B cell (primary cell): ENCODE data around the gene STAC. TPM values are rescaled to one million over a fixed set of nuclear protein-coding genes. Genes with fewer than 3 reads are reported as not detected.

Experiments used
- ATAC-seq: fragments of 200-7000 bp; cut with Tn5 transposase; one replicate; pipeline ENCODE4 v1.10.0; 2021; ENCODE audit warnings: low read depth, mild to moderate bottlenecking, moderate number of reproducible peaks, moderate library complexity
- CTCF ChIA-PET: fragments of 350-600 bp; sonication (Branson Sonifier 250); formaldehyde crosslinking; loops from one replicate; lab custom pipeline; 2021; ENCODE audit warnings: antibody characterized with exemption, inconsistent platforms; lab: Charles Lee
- POLR2A ChIA-PET: fragments of 350-600 bp; sonication (Branson Sonifier 250); formaldehyde crosslinking; loops from one replicate; lab custom pipeline; 2021; ENCODE audit warnings: antibody characterized with exemption; lab: Charles Lee
- DNase-seq: peaks from one replicate; pipeline ENCODE4 v3.0.0; 2013
- H2AFZ ChIP-seq: 2 replicates; pipeline ENCODE4 v1.6.1; 2012; ENCODE audit warnings: mild to moderate bottlenecking, low read depth, low read length; ENCODE audit not compliant: insufficient read depth, poor library complexity, severe bottlenecking
- H3K27ac ChIP-seq, 2 donors: 1 replicate in 1 of 2; 2 replicates in 1 of 2; pipeline ENCODE4 v1.5.1; 2012 to 2013; ENCODE audit warnings: low read length in 2 of 2, mild to moderate bottlenecking in 2 of 2, moderate library complexity in 1 of 2
- H3K27me3 ChIP-seq, 4 experiments: fragments of 200-600 bp in 1 of 4; sonication (generic) in 1 of 4; replicated peaks in 1 of 4; 1 replicate in 2 of 4; 2 replicates in 2 of 4; pipeline versions ENCODE4 v1.6.1 to v1.7.0; 2013 to 2016; ENCODE audit warnings: low read length in 3 of 4, mild to moderate bottlenecking in 2 of 4, mixed read lengths in 1 of 4, moderate library complexity in 1 of 4; ENCODE audit not compliant: insufficient read depth in 4 of 4, control insufficient read depth in 3 of 4; ENCODE audit errors: control extremely low read depth in 1 of 4
- H3K36me3 ChIP-seq, 2 experiments: replicated peaks in 1 of 2; 1 replicate in 1 of 2; 2 replicates in 1 of 2; pipeline versions ENCODE4 v1.6.1 to v1.7.1; 2013; ENCODE audit warnings: low read length in 1 of 2; ENCODE audit not compliant: insufficient read depth in 2 of 2, control insufficient read depth in 1 of 2; ENCODE audit errors: control extremely low read depth in 1 of 2, extremely low read depth in 1 of 2
- H3K4me1 ChIP-seq, 2 donors: fragments of 200-600 bp in 1 of 2; sonication (generic) in 1 of 2; 1 replicate in 1 of 2; 2 replicates in 1 of 2; pipeline versions ENCODE4 v1.5.1 to v1.6.1; 2013 to 2017; ENCODE audit warnings: low read length in 2 of 2; ENCODE audit not compliant: control insufficient read depth in 2 of 2, insufficient read depth in 2 of 2
- H3K4me2 ChIP-seq: replicated peaks from 2 replicates; pipeline ENCODE3; 2012; ENCODE audit warnings: mild to moderate bottlenecking, low read depth, low read length; ENCODE audit not compliant: poor library complexity, severe bottlenecking
- H3K4me3 ChIP-seq, 5 experiments: fragments of 200-600 bp in 1 of 5; sonication (generic) in 1 of 5; 1 replicate in 3 of 5; 2 replicates in 2 of 5; pipeline versions ENCODE4 v1.5.1 to v1.7.0; 2011 to 2016; ENCODE audit warnings: low read length in 4 of 5, mild to moderate bottlenecking in 4 of 5, low read depth in 2 of 5, control low read depth in 1 of 5, moderate library complexity in 1 of 5; ENCODE audit not compliant: insufficient read depth in 1 of 5; ENCODE audit errors: control extremely low read depth in 1 of 5, extremely low read depth in 1 of 5
- H3K79me2 ChIP-seq: fragments of 200-600 bp; sonication (generic); one replicate; pipeline ENCODE4 v1.6.0; 2016; ENCODE audit warnings: low read length; ENCODE audit not compliant: control insufficient read depth, insufficient read depth
- H3K9ac ChIP-seq: fragments of 200-600 bp; sonication (generic); 2 replicates; pipeline ENCODE4 v1.6.1; 2017; ENCODE audit warnings: mild to moderate bottlenecking, low read length, moderate library complexity
- H3K9me3 ChIP-seq, 3 donors: one replicate each; pipeline versions ENCODE4 v1.6.1 to v1.7.1; 2013; ENCODE audit warnings: low read length in 2 of 3; ENCODE audit not compliant: control insufficient read depth in 2 of 3, insufficient read depth in 1 of 3; ENCODE audit errors: control extremely low read depth in 1 of 3
- H4K20me1 ChIP-seq: 2 replicates; pipeline ENCODE4 v1.6.0; 2012; ENCODE audit warnings: mild to moderate bottlenecking, low read length; ENCODE audit not compliant: insufficient read depth, control insufficient read depth, poor library complexity, severe bottlenecking
- H3K27ac Mint-ChIP-seq: one replicate; pipeline ENCODE4 v1.8.0; 2021; ENCODE audit warnings: mixed read lengths
- H3K27me3 Mint-ChIP-seq: one replicate; pipeline ENCODE4 v1.8.0; 2021; ENCODE audit warnings: mixed read lengths
- H3K4me1 Mint-ChIP-seq: one replicate; pipeline ENCODE4 v1.8.0; 2021; ENCODE audit warnings: mixed read lengths
- H3K4me3 Mint-ChIP-seq: one replicate; pipeline ENCODE4 v1.8.0; 2021; ENCODE audit warnings: mixed read lengths
- H3K9me3 Mint-ChIP-seq: one replicate; pipeline ENCODE4 v1.8.0; 2022; ENCODE audit warnings: mixed read lengths; ENCODE audit not compliant: insufficient read depth
- EZH2 ChIP-seq: IDR thresholded peaks from 2 replicates; pipeline ENCODE4 v1.6.1; 2012; ENCODE audit warnings: borderline replicate concordance, low read depth, mild to moderate bottlenecking, moderate library complexity, low read length; ENCODE audit not compliant: insufficient read depth, poor library complexity, severe bottlenecking
- WGBS: methylation state at CpG from one replicate; pipeline ENCODE4 v1.1.5; 2013; ENCODE audit warnings: missing lambda C conversion rate; ENCODE audit not compliant: insufficient coverage; 5-methylcytosine and 5-hydroxymethylcytosine counted together
- intact Hi-C: fragments of 100-400 bp; cut with micrococcal nuclease; formaldehyde crosslinking; loops from one replicate; pipeline ENCODE4 v1.10.0; 2022
- polyA plus RNA-seq: library from polyadenylated mRNA; depleted of rRNA; stranded (reverse); fragments of >200 nt; gene quantifications from 2 replicates; pipeline ENCODE4 v1.2.3, GENCODE V29; 2012
- total RNA-seq, 2 donors: library from RNA; stranded (reverse); fragments of 120-200 nt in 1 of 2; gene quantifications; 1 replicate in 1 of 2; 2 replicates in 1 of 2; pipeline versions ENCODE4 v1.2.3 to v1.2.4, GENCODE V29; 2013 to 2022
- TF ChIP-seq, protein P1 (sequence below): fragments of 200-600 bp; IDR thresholded peaks from one replicate; pipeline ENCODE4 v1.8.0; 2022; ENCODE audit warnings: antibody characterized with exemption, mild to moderate bottlenecking

STAC gene
- total and polyA plus RNA-seq, 2 donors (not counting 1 experiment from before 2014, with no cell fraction given) = not detected

DNA sequence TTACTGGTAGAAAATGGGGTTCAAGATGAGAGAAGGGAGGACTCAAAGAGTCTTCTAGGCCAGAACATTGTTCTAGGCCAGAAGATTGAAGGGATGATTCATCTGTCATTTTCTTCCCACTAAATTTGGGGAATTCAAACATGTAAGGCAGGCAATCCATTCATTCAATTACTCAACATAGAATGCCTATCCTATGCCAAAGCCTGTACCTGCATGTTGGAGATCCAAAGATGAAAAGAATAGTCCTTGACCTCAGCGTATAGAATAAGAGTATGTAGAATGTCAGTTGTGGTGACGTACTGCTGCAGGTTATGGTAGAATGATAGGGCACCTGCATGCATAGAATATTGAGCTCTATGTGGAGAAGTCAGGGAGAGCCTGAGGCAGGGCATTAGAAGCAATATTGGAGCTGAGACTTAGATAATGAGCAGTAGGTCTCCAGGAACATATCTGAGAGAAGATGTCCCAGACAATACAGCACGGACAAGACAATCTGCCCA lies 49.7 kb downstream of the STAC start:
- intact Hi-C loops = no loop called here
- 98% methylated on average over 3 of the region's 3 CpGs for WGBS
- TF ChIP-seq, protein P1, sequence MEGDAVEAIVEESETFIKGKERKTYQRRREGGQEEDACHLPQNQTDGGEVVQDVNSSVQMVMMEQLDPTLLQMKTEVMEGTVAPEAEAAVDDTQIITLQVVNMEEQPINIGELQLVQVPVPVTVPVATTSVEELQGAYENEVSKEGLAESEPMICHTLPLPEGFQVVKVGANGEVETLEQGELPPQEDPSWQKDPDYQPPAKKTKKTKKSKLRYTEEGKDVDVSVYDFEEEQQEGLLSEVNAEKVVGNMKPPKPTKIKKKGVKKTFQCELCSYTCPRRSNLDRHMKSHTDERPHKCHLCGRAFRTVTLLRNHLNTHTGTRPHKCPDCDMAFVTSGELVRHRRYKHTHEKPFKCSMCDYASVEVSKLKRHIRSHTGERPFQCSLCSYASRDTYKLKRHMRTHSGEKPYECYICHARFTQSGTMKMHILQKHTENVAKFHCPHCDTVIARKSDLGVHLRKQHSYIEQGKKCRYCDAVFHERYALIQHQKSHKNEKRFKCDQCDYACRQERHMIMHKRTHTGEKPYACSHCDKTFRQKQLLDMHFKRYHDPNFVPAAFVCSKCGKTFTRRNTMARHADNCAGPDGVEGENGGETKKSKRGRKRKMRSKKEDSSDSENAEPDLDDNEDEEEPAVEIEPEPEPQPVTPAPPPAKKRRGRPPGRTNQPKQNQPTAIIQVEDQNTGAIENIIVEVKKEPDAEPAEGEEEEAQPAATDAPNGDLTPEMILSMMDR = no peak
- no peak for TF ChIP-seq EZH2
- H3K79me2 ChIP-seq = no peaks in the 10 kb centered on the region
- no peak for ATAC-seq
- DNase-seq = no peak
- Mint-ChIP-seq H3K27ac (no peak overlapping the region), H3K4me3 (no peak overlapping the region), H3K4me1 (no peaks in the 10 kb centered on the region), H3K9me3 (no peaks in the 10 kb centered on the region), H3K27me3 (no peaks in the 10 kb centered on the region)
- H3K4me3 ChIP-seq = no peak overlapping the region
- no peaks in the 10 kb centered on the region for H3K9me3 ChIP-seq
- H2AFZ ChIP-seq = no peak overlapping the region
- POLR2A ChIA-PET = no interaction called here
- no peaks in the 10 kb centered on the region for H4K20me1 ChIP-seq
- H3K4me1 ChIP-seq = no peaks in the 10 kb centered on the region
- CTCF ChIA-PET = no interaction called here
- no peak overlapping the region for H3K27ac ChIP-seq
- no peaks in the 10 kb centered on the region for H3K27me3 ChIP-seq
- H3K36me3 ChIP-seq = no peaks in the 10 kb centered on the region
- H3K4me2 ChIP-seq = no peak overlapping the region
- no peak overlapping the region for H3K9ac ChIP-seq

DNA sequence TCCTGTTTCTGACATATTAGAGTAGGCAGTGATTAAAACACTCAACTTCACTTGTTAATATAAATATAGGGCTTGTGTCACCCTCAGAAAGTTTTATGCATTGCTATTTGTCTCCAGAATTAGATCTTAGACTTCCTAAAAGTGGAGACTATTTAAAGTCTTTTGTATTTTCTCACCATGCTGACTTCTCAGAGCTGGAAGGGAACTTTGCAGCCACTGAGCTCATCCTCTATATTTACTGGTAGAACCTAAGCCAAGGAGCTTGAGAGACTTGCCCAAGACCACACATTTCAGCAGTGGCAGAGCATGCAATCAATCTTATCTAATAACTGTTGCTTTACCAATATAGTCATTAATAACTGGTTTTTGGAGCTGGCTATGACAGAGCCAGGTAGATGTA lies 53.2 kb downstream of the STAC start:
- no peaks in the 10 kb centered on the region for H3K9me3 Mint-ChIP-seq
- CTCF ChIA-PET = no interaction called here
- no peaks in the 10 kb centered on the region for H3K27me3 Mint-ChIP-seq
- H3K79me2 ChIP-seq = no peaks in the 10 kb centered on the region
- H3K4me2 ChIP-seq = no peak overlapping the region
- H2AFZ ChIP-seq = no peak overlapping the region
- POLR2A ChIA-PET = no interaction called here
- no peak overlapping the region for H3K4me3 ChIP-seq
- H4K20me1 ChIP-seq = no peaks in the 10 kb centered on the region
- DNase-seq (no peak), ATAC-seq (no peak)
- H3K4me3 Mint-ChIP-seq = no peak overlapping the region
- TF ChIP-seq EZH2 = no peak
- no peaks in the 10 kb centered on the region for H3K27me3 ChIP-seq
- H3K27ac ChIP-seq = no peak overlapping the region
- H3K36me3 ChIP-seq = no peaks in the 10 kb centered on the region
- intact Hi-C loops = no loop called here
- H3K4me1 ChIP-seq = no peaks in the 10 kb centered on the region
- no peak overlapping the region for H3K27ac Mint-ChIP-seq
- no peaks in the 10 kb centered on the region for H3K4me1 Mint-ChIP-seq
- no peaks in the 10 kb centered on the region for H3K9me3 ChIP-seq
- no peak overlapping the region for H3K9ac ChIP-seq
